NCI-H1694 (cell line): ENCODE data around the gene ADGRV1.

Experiments
- DNase-seq: peaks from one replicate; lab custom pipeline; 2025; lab: John Stamatoyannopoulos, UW

The ADGRV1 gene

GRCh38 chr5:91166059-91166807 is 607.6 kb downstream of the ADGRV1 start:
- DNase-seq = no peak

GRCh38 chr5:91168859-91169258 is 610.3 kb downstream of the ADGRV1 start:
- DNase-seq = no peak

GRCh38 chr5:91170266-91170665 is 611.7 kb downstream of the ADGRV1 start:
- DNase-seq = no peak

DNA sequence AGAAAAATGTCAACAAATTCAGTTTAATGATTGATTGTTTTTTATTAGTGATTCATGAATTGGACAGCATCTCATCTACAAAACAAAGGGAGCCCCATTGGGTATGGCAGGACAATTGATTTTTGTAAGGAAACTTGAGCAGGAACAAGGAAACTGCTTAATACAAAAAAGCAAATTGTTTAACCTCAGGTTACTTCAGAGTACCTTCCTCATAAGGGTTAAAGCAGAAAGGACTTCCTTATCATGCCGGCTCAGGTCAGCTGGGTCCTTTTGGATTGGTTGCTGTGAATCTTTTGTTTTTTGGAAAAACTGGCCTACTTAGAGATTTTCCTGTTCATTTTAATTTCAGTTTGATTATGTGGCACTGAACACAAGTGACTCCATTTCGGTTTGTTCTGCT is 612.7 kb downstream of the ADGRV1 start:
- no peak for DNase-seq

- DNase-seq = no peak
Measured at GRCh38 chr5:91174396-91174795, 615.8 kb downstream of the ADGRV1 start.

GRCh38 chr5:91175708-91176107 is 617.1 kb downstream of the ADGRV1 start:
- no peak for DNase-seq

DNA sequence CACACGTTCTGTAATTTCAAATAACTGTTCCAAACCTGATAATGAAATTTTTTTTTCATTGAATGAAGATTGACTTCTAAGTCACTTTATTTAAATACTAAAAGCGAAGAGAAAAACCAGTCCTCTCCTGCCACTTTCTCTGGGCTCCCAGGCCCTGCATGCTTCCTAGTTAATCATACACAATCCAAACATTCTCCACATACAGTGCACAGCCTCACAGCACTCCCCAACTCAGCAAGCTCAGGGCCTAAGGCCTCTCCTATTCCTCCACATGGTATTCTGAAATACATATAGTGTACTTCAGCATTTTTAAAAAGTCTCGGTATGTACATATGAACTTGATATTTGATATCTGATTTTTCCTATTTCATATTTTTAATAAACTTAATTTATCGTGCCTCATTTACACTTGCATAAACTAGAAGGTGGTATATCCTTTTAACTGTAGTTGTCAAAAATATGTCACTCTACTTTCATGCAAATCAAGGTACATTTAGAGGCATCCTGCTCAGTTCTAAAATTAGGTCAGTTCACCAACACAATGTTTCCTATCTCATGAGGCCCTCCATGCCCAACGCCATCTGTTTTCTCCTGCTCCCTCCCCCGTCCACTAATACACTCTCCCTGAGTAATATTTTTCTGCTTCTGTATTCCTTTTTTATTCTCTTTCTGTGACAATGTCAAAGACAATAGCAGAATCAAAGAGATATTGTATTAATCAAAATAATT is 617.9 kb downstream of the ADGRV1 start:
- DNase-seq = no peak

GRCh38 chr5:91177085-91177484 is 618.5 kb downstream of the ADGRV1 start:
- DNase-seq = no peak

GRCh38 chr5:91177639-91178038 is 619.0 kb downstream of the ADGRV1 start:
- no peak for DNase-seq

GRCh38 chr5:91178461-91178860 is 619.9 kb downstream of the ADGRV1 start:
- DNase-seq = no peak

GRCh38 chr5:91179018-91179417 is 620.4 kb downstream of the ADGRV1 start:
- no peak for DNase-seq

GRCh38 chr5:91180506-91180905 is 621.9 kb downstream of the ADGRV1 start:
- no peak for DNase-seq

- DNase-seq = no peak
Measured at GRCh38 chr5:91182763-91183162, 624.2 kb downstream of the ADGRV1 start.

- DNase-seq = no peak
Measured at GRCh38 chr5:91183743-91184142, 625.1 kb downstream of the ADGRV1 start.

DNA sequence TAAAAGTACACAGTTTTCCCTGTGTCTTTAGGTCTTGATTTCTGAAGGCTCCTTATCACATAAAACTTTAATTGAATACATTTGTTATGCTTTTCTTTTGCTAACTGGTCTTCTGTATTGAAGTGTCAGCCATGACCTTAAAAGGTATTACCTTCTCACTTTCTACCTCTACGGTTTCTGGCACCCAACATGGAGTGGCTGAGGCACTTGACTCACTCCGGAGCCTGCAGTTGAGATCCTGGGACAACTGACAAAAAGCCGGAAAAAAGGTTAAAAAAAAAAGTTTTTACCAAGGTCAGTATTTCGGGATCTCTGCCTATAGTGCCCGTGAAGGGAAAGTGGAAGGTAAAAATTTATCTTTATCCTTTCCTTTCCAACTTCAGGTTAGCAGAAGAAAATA is 627.5 kb downstream of the ADGRV1 start:
- no peak for DNase-seq

- DNase-seq = no peak
Measured at GRCh38 chr5:91187032-91187431, 628.4 kb downstream of the ADGRV1 start.

- no peak for DNase-seq
Measured at GRCh38 chr5:91188755-91189154, 630.2 kb downstream of the ADGRV1 start.

GRCh38 chr5:91189480-91190313 is 631.1 kb downstream of the ADGRV1 start:
- DNase-seq = no peak

- DNase-seq = no peak
Measured at GRCh38 chr5:91190314-91190690, 631.7 kb downstream of the ADGRV1 start.

DNA sequence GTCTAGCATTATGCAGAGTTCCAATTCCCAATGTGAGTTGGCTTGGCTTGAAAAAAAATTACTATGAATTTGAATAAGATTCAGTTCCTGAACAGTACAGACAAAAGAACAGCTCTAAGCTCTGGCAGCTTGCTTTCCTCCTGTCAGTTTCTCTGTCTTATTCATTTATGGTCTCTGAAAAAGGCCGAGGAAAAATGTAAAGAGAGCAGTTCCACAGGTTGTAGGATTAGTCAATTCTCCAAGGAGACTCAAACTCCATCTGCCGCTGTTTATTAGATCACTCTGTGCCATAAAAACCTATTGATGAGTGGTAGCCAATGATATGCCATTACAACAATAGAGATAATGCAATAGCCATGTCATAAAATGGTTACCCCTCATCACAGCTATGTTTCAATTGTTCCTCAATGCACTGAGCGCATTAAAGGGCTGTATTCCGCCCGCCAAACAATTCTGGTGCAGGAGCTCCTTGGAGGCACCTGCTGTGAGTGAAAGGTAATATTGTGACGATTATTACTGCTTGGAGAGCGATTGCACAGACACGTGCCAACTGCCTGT is 636.3 kb downstream of the ADGRV1 start:
- DNase-seq = no peak

DNA sequence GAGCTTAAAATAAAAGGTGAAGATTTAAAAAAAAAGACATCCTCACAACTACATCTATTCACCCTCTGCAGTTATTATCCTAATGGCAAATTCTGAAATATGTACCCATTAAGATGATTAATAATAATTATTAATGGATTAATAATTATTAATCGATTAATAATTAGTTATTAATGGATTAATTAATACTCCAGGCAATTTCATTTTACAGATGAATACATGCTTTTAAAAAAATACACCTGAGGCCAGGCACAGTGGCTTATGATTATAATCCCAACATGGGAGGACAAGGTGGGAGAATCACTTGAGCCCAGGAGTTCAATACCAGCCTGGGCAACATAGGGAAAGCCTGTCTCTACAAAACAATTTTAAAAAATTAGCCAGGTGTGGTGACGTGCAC is 642.1 kb downstream of the ADGRV1 start:
- DNase-seq = no peak

DNA sequence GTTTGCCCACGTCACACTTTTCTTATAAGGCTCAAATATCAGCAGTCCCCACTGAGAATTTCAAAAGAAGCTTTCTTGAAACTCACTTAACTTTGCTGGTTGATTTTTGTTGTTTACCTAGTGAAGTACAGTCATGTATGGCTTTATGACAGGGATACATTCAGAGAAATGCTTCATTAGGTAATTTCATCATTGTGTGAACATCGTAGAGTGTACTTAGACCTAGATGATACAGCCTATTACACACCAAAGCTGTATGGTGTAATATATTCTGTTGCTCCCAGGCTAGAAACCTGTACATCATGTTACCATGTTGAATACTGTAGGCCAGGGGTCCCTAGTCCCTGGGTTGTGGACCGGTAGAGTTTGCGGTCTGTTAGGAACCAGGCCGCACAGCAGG is 647.5 kb downstream of the ADGRV1 start:
- no peak for DNase-seq
